ENCODE data around the gene TRIP13. TPM values are rescaled to one million over a fixed set of nuclear protein-coding genes. Genes with fewer than 3 reads are reported as not detected.

Gene TRIP13
- total RNA-seq, 4 donors from 2014 or later = 0.41 to 1.6 (median 0.50) TPM

GRCh38 chr5:929596-929995 is 36.9 kb downstream of the TRIP13 start:
- no peak for DNase-seq
- Histone ChIP-seq H3K27me3 (peaks cover 26 to 35% (median 30%) of the 10 kb centered on the region in 3 donors), H3K9me3 (no peaks in the 10 kb centered on the region), H3K27ac (no peak overlapping the region), H3K36me3 (no peaks in the 10 kb centered on the region), H3K4me3 (no peak overlapping the region), H3K4me1 (peaks cover 0 to 11% of the 10 kb centered on the region in 2 donors)
- in situ Hi-C loops (cut with MboI; ENCODE audit: low sequenced_read_pairs in 4 of 4) (loop anchor here in 1 of 4 donors (25.0 kb wide), 1 partner anchor 233 kb away; no protein-coding TSS in a partner anchor), intact Hi-C loops (cut with DNase I; ENCODE audit: low total_unique reads) (loop anchor here (10.0 kb wide), 1 partner anchor 245 kb away; no protein-coding TSS in a partner anchor)
- no peak for ATAC-seq
- TF ChIP-seq, protein P1, sequence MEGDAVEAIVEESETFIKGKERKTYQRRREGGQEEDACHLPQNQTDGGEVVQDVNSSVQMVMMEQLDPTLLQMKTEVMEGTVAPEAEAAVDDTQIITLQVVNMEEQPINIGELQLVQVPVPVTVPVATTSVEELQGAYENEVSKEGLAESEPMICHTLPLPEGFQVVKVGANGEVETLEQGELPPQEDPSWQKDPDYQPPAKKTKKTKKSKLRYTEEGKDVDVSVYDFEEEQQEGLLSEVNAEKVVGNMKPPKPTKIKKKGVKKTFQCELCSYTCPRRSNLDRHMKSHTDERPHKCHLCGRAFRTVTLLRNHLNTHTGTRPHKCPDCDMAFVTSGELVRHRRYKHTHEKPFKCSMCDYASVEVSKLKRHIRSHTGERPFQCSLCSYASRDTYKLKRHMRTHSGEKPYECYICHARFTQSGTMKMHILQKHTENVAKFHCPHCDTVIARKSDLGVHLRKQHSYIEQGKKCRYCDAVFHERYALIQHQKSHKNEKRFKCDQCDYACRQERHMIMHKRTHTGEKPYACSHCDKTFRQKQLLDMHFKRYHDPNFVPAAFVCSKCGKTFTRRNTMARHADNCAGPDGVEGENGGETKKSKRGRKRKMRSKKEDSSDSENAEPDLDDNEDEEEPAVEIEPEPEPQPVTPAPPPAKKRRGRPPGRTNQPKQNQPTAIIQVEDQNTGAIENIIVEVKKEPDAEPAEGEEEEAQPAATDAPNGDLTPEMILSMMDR (IDR thresholded peaks at IDR 0.05 in 4 of 5, conservative IDR thresholded peaks at IDR 0.05 in 1 of 5) = no peak
- TF ChIP-seq POLR2A (IDR thresholded peaks at IDR 0.05) = no peak

DNA sequence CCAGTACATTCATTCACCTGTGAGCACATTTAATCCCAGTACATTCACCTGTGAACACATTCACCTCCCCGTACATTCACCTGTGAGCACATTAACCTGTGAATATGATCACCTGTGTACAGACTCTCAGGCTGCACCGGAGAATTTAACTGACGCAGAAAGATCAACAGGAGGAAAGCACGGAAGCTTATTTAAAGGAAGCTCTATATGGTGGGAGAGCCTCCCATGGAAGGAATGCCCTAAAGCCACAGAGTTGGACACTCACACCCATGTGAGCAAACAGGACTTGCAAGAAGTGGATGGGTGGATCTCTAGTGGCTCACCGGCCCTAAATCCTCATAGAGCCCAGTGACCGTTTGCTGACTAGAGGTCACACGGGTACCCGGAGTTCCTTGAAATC is 38.2 kb downstream of the TRIP13 start:
- Histone ChIP-seq H3K27me3 (peaks cover 14 to 24% (median 22%) of the 10 kb centered on the region in 3 donors), H3K27ac (no peak overlapping the region), H3K9me3 (no peaks in the 10 kb centered on the region), H3K36me3 (no peaks in the 10 kb centered on the region), H3K4me1 (peaks cover 0 to 11% of the 10 kb centered on the region in 2 donors), H3K4me3 (no peak overlapping the region)
- ATAC-seq (no peak), DNase-seq (no peak)
- no peak for TF ChIP-seq POLR2A (IDR thresholded peaks at IDR 0.05)
- TF ChIP-seq, protein P1 (IDR thresholded peaks at IDR 0.05 in 4 of 5, conservative IDR thresholded peaks at IDR 0.05 in 1 of 5) = no peak
- intact Hi-C loops (cut with DNase I; ENCODE audit: low total_unique reads) (no loop called here), in situ Hi-C loops (cut with MboI; ENCODE audit: low sequenced_read_pairs in 4 of 4) (loop anchor here in 1 of 4 donors (25.0 kb wide), 1 partner anchor 231 kb away; no protein-coding TSS in a partner anchor)

DNA sequence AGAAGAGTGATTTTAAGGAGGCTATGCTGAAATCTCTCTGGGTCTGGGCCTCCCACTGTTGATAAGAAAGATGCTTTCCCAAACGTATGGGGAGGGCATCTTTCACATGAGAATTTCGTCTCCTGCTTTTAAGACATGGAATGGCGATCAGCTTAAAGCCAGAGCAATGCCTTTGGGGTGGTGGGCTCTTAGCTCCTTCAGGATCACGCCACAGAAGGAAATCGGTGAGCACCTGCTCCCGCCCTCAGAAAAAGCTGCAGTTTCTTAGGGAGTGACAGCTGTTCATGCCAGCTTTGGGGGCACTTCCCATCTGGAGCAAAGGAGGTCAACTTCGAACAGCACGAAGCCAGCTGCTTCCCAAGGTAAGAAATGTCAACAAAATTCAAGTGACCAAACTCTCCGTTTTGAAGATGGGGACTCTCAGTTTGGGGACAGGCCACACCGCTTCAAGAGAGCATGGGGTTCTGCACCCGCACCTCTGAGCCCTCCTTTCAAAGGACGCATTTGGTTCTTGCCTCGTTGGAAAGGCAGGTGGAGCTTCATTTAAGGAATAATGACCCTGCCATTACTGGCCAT is 39.0 kb downstream of the TRIP13 start:
- no peaks in the 10 kb centered on the region for H3K36me3 ChIP-seq
- no peak overlapping the region for H3K27ac ChIP-seq
- DNase-seq (no peak), ATAC-seq (no peak)
- no peak overlapping the region for H3K4me3 ChIP-seq
- H3K4me1 ChIP-seq = peaks cover 0 to 6% of the 10 kb centered on the region in 2 donors
- no peak for TF ChIP-seq POLR2A (IDR thresholded peaks at IDR 0.05)
- TF ChIP-seq, protein P1 (IDR thresholded peaks at IDR 0.05 in 4 of 5, conservative IDR thresholded peaks at IDR 0.05 in 1 of 5) = no peak
- in situ Hi-C loops (cut with MboI; ENCODE audit: low sequenced_read_pairs in 4 of 4) (loop anchor here in 1 of 4 donors (25.0 kb wide), 1 partner anchor 231 kb away; no protein-coding TSS in a partner anchor), intact Hi-C loops (cut with DNase I; ENCODE audit: low total_unique reads) (no loop called here)
- H3K27me3 ChIP-seq = peaks cover 8 to 16% (median 14%) of the 10 kb centered on the region in 3 donors
- no peaks in the 10 kb centered on the region for H3K9me3 ChIP-seq

DNA sequence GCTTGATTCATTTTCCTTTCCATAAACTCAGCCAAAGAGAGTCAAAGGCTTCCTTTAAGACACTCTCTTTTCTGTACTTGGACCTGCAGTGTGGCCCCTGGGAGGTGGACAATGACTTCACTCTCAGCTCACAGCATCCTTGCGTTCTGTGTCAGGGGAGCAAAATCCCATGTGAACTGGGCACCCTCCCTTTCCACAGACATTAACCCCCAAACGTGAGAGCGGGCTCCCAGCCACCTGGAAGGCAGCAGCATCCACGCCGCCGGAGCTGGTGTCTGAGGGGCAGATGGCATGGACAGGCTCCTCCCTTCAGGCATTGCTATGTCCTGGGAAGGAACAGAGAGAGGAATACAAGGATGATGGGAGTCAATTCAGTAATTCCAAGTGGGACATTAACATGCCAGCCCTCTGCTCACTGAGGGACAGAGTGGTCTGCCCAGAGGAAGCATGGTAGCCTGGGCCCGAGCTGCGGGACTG is 39.5 kb downstream of the TRIP13 start:
- ATAC-seq = no peak
- H3K27ac ChIP-seq = no peak overlapping the region

More for the DNA sequence above, 39.5 kb downstream of the TRIP13 start:
- peaks cover 4 to 10% (median 10%) of the 10 kb centered on the region in 3 donors for H3K27me3 ChIP-seq
- no peaks in the 10 kb centered on the region for H3K9me3 ChIP-seq
- H3K4me1 ChIP-seq = peaks cover 0 to 1% of the 10 kb centered on the region in 2 donors
- intact Hi-C loops (cut with DNase I; ENCODE audit: low total_unique reads) = no loop called here
- H3K4me3 ChIP-seq = no peak overlapping the region
- no peaks in the 10 kb centered on the region for H3K36me3 ChIP-seq
- no peak for TF ChIP-seq POLR2A (IDR thresholded peaks at IDR 0.05)
- TF ChIP-seq, protein P1 (IDR thresholded peaks at IDR 0.05 in 4 of 5, conservative IDR thresholded peaks at IDR 0.05 in 1 of 5) = no peak
- no peak for DNase-seq
- in situ Hi-C loops (cut with MboI; ENCODE audit: low sequenced_read_pairs in 4 of 4) = loop anchor here in 1 of 4 donors (25.0 kb wide), 1 partner anchor 230 kb away; no protein-coding TSS in a partner anchor

Data from gastrocnemius medialis (tissue), 4 donors.